NCI-H1048 (cell line): Measurements from ENCODE around the gene NETO2.
"Not testable (repeated sequence)": the region's sequence is repeated elsewhere in the genome, so short reads cannot be mapped to it uniquely, and the experiment has no call there.

Experiments used
- DNase-seq: peaks from one replicate; lab custom pipeline; 2025; lab: John Stamatoyannopoulos, UW

Gene NETO2

DNA sequence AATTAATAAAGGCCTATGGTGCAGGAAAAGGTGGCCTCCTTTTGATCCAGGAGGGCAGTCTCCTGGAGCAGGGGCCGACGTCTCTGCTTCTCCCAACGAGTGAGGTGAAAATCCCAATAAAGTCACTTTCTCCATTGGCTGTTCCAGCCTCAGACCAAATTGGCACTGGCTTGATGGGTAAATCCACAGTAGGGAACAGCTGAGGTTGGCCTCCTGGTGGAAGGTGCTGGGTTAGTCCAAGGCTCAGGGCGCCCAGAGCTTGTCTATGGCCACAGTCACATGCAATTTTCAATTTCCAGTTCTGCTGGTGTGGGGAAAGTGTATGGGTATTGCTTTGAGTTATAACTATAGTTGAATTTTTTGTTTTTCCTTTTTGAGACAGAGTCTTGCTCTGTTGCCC is 79.0 kb downstream of the NETO2 start:
- no peak for DNase-seq

DNA sequence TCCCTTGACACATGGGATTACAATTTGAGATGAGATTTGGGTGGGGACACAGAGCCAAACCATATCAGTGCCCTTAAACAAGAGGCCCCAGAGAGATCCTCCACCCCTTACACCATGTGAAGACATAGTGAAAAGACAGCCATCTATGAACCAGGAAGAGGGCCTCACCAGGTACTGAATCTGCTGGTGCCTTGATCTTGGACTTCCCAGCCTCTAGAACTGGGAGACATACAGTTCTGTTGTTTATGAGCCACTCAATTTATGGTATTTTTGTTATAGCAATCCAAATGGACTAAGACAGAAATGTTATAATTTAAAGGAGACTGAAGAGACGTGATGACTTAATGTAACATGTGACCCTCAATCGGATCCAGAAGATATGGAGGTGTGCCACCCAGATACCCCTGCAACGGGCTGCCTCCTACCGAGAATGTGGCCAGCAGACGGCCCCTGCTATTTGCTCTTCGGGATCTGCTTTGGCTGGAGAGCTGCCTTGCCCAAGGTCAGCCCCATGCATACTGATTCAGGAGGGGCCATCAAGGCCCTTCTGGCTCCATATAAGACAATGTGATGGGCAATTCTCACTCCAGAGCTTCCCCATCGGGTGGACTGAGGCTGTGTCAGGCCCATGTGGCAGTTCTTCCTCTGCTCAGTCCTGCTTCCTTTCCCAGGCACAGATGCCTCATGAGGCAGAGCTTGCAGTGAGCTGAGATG is 80.6 kb downstream of the NETO2 start:
- DNase-seq = no peak

DNA sequence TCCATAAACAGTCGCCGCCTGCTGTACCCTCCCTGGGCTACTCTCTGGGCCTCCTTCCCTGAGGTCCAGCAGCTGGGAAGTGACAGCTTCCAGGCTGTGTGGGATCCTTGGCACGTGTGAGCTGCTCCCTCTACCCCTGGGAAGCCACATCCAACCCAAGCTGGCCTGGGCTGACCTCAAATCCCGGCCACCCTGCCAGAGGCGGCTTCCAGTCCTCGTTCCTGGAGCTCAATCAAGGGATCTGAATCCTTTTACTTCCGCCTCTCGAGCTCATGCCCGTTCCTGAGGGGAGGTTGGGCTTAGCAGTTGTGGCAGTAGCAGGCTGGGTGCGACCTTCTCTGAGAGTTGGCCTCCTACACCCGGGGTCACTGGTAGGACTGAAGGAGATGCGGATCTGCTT is 82.5 kb downstream of the NETO2 start:
- DNase-seq = no peak

DNA sequence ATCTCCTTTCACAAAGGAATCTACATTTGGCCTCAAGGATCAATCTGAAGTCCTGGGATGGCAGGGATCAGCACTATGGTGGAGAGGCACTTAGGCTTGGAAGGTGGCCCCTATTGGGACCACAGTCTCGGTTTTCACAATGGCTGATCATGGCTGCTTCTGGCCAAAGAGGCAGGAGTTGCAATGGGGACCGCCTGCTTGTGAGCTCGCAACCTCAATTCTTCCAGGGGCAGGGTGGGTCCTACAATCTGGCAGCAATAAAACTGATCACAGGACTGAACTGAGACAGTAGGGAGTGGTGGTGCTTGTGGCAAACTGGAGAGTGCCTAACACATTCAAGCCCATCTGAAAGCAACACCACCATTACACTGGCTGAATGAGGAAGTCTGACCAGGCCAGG is 83.1 kb downstream of the NETO2 start:
- no peak for DNase-seq

DNA sequence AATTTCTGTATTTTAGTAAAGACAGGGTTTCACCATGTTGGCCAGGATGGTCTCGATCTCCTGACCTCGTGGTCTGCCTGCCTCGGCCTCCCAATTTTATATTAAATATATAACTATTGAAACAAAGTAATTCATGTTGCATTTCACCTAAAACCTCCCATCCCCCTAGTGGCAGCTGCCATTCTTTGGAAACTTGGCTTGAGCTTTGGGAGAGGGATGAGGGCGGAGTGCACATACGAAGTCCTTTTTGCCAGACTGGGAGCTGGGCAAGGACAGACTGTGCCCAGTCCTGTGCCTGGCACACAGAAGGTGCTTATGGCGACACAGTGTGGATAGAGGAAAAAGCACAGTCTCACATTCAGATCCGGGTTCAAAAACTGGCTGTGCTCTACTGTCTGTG is 83.8 kb downstream of the NETO2 start:
- DNase-seq = no peak

DNA sequence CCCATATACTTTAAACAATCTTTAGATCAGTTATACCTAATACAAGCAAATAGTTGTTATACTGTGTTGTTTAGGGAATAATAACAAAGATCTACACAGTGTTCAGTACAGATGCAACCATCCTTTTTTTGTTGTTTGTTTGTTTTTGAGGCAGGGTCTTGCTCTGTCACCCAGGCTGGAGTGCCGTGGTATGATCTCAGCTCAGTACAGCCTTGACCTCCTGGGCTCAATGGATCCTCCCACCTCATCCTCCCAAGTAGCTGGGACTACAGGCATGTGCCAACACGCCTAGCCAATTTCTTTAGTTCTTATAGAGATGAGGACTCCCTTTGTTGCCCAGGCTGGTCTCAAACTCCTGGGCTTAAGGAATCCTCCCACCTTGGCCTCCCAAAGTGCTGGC is 84.6 kb downstream of the NETO2 start:
- DNase-seq = not testable (repeated sequence)

DNA sequence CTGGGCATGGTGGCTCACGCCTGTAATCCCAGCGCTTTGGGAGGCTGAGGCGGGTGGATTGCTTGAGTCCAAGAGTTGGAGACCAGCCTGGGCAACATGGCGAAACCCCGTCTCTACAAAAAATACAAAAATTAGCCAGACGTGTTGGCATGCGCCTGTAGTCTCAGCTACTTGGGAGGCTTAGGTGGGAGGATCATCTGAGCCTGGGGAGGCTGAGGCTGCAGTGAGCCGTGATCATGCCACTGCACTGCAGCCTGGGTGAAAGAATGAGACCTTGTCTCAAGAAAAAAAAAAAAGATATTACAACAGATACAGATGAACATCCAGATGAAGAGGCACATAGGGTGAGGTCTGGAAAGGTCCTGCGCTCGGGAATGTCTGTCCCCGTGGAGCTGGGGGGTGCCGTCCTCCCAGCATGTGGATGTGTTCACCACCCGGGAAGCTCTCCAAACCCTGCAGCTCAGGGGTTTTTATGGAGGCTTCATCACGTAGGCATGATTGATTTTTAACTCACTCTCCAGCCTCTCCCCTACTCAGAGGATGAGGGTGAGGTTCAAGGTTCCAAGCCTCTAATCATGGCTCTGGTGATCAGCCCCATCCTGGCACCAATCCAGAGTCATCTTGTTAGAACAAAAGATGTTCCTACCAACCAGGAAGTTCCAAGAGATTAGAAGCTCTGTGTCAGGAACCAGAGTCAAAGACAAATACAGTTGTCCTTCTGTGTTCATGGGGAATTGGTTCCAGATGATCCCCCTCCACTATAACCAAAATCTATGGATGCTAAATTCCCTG is 85.3 kb downstream of the NETO2 start:
- DNase-seq = no peak

DNA sequence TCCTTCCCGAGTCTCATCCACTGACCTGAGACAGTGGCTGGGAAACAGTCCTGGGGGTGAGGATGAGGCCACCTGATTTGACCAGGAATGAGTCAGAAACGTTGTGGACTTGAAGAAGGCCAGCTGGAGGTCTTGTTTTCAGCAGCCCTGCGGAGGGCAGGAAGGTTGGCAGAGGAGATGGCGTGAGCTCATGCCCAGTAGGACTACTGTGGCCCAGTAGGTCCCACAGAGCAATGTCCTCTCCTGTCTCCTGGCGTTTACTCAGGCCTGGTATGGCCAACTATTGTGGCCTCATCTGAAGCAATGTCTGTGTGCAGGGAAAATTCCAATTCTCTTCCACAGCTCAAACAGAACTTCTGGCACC is 86.1 kb downstream of the NETO2 start:
- no peak for DNase-seq

DNA sequence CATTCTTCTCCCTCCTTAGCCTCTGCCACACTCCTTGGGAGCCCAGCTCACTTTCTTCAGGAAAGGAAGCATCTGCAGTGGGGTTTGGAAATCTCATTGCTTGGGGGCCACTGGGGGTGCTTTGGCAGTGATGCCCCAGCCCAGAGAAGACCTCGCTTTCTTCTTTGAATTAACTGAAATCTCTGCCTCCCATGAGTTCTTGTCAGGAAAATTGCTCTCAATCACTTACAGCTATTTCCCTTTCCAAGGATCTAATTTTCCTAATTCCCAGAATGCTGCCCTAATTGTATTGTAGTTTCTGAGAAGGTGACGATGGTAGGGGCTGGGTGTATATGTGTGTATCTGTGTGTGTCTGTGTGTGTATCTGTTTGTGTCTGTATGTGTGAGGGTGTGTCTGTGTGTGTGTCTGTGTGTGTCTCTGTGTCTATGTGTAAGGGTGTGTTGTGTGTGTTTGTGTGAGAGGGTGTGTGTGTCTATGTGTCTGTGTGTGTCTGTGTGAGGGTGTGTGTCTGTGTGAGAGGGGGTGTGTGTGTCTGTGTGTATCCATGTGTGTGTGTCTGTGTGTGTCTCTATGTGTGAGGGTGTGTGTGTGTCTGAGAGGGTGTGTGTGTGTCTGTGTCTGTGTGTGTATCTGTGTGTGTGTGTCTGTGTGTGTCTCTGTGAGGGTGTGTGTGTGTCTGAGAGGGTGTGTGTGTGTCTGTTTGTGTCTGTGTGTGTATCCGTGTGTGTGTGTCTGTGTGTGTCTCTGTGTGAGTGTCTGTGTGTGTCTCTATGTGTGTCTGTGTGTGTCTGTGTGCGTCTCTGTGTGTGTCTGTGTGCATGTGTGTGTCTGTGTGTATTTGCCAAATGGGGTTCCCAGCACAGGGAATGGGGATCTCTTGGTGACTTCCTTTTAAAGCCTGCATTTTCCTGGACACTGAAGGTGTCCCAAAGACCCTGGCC is 86.8 kb downstream of the NETO2 start:
- no peak for DNase-seq

DNA sequence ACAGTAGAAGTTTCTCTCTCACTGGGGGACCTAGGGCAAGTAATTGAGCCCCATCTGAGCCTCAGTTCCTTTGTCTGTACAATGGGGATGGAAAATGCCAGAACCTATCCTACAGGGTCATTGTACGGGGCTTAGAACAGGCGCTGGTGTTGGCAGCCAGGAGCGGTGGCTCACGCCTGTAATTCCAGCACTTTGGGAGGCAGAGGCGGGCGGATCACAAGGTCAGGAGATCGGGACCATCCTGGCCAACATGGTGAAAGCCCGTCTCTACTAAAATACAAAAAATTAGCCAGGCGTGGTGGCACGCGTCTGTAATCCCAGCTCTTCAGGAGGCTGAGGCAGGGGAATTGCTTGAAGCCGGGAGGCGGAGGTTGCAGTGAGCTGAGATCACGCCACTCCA is 87.7 kb downstream of the NETO2 start:
- DNase-seq = not testable (repeated sequence)

DNA sequence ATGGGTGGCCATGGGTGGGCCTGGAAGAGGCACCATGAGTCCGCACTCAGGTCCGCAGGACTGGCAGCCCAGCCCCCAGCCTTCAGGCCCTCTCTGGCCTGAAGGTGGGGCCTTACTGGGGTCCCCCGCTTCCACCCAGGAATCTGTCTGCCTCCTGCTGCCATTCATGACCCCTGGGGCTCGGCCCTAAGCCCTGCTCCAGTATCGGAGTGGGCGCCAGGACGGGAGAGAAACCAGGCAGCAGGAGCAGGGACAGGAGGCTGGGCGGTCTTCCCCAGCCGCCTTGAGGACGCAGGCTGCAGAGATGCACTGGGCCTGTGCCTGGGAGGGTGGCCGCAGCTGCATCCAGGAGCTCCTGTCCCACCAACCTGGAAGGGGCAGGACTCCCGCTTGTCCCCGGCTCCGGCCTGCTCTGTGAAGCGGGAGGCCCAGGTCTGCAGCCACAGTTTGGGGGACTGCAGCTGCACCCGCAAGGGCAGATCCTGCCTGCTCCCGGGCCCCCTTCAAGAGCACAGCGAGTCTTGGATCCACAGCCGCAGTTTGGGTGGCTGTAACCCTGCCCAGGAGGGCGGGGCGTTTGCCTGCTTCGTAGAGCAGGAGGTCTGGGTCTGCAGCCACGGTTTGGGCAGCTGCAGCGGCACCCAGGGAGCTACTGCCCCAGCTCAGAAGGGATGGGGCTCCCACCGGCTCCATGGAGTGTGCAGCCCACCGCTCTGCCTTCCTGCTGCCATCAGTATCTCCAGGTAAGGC is 88.4 kb downstream of the NETO2 start:
- no peak for DNase-seq

DNA sequence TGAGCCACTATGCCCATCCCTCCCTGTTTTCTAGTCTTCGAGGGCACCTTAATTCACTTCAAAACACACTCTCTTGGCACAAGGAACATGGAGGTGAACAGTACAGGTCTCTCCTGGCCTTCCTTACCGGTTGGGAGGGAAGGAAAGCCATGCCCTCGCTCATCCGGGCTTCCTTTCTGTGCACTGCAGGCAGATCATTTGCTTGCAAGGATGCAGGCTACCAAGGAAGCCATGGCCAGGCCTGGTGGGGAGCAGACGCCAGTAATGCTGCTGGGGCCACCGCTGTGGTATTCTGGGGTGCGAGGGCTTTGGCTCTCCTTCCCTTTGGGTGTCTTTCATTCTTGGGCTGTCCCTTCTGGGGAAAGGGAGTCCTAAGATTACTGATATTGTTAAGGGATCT is 89.4 kb downstream of the NETO2 start:
- no peak for DNase-seq

DNA sequence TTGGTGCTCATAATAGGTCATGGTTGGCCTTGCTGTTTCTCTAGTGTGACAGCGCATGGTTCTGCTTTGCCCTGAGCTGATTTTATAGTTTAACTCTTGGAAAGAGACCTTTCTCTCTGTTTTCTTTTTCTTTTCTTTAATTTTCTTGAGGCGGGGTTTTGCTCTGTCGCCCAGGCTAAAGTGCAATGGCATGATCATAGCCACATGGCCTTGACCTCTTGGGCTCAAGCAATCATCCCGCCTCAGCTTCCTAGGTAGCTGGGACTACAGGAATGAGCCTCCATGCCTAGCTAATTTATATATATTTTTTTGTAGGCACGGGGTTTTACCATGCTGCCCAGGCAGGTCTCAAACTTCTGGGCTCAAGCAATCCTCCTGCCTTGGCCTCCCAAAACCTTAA is 89.8 kb downstream of the NETO2 start:
- no peak for DNase-seq

DNA sequence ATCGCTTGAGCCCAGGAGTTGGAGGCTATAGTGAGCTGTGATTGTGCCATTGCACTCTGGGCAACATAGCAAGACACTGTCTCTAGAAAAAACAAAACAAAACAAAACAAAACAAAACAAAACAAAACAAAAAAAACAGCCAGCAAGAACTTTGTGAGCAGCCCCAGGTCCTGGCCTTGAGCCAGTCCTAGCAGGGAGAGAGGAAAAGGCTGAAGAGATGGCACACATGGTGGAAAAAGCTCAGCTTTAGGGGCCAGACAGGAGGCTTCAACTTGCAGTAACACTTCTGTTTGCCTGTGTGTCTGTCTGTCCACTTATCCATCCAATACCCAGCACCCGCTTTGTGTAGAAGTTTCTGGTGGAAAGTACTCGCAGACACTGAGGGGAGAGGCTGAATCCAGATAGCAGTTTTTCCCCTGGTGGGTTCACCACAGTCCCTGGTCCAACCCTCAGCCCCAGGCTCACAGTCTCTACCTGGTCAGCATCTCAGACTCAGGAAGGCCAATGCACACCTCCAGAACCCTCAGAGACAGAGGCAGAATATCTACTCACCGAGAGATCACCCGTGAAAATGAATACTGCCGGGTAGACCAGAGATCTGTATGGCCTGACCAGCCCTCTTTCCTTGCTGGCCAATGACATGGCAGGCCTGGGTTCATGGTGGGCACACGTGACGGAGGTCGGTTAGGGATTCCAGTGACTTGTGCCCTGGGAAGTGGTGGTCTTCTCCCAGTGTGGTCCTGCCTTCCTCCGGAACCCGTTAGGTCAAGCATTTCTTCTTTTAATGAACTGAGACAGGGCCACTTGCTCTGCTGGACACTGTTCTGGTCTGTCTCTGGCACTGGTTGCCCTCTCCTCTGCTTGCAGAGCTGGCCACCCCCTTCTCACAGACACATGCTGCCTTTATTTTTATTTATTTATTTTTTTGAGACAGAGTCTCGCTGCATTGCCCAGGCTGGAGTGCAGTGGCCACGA is 90.8 kb downstream of the NETO2 start:
- DNase-seq = no peak

DNA sequence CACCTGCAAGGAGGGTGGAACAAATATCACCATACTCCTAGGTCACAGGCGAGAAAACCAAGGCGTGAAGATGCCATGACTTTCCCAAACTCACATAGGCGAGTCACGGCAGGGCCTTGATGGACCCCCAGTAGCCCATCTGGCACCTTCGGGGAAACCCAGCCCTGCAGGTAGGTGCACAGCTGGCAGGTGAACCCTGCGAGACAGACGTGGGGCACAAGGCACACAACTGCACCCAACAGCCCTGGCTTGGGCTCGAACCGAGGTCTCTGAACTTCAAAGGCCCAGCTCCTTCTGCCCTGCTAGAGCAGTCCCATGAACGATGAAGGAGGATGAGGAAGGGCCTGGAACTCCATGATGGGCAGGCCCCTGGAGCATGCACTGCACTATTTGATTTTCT is 92.7 kb downstream of the NETO2 start:
- DNase-seq = no peak

DNA sequence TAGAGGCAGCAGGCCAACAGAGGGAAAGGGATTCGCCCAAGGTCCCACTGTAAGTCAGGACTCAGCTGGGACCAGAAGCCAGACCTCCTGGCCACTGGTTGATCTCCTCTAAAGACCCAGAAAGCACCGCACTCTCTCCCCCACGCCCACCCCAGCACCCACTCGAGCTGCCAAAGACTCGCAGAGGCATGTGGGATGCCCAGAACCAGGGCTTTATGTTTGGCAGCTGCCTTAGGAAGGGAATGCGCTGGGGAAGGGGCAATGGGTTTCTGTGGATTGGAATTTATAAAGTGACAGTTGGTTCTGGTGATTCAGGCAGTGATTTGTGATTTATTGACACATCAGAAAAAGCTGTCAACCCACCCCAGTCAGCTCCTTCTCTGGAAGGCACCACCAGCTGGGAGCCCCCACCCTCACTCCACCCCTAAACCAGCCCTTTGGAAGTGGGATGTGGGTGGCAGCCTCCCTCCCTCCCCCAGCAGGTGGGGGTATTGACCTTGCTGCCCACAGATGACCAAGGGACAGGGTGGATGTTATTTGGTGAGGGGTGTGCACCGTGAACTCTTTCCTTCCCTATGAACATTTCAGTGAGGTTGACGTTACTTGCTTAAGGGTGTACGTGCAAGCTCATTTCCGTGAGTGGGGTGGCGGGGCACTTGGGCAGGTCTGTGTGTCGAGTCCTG is 93.7 kb downstream of the NETO2 start:
- DNase-seq = no peak

DNA sequence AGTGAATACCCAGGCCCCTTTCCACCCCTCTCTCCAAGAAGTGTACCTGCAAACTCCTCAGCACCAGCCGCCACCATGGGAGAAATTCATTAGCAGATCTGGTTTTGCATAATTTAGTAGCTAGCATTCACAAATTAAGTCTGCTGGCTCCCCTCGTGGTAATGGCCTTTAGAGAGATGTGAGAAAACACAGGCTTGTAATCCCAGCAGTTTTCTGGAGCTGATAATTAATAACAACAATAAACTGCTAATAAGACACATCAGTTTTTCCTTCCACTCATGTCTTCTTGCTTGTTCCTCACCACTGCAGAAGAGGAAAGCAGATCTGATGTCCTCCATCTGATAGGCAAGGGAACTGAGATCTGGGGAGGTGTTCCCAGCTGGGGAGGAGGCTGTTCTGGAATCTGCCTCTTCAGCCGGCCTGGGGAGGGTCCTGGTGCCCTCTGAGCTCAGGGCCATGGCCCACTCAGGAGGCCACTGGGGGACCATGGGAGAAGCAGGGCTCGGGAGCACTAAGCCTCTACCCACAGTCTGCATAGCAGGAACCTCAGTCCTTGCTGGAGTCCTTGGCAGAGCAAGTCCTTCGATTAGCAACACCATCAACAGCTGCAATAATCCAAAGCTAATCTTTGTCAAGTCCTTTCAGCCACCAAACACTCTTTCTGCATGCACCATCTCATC is 96.1 kb downstream of the NETO2 start:
- no peak for DNase-seq

DNA sequence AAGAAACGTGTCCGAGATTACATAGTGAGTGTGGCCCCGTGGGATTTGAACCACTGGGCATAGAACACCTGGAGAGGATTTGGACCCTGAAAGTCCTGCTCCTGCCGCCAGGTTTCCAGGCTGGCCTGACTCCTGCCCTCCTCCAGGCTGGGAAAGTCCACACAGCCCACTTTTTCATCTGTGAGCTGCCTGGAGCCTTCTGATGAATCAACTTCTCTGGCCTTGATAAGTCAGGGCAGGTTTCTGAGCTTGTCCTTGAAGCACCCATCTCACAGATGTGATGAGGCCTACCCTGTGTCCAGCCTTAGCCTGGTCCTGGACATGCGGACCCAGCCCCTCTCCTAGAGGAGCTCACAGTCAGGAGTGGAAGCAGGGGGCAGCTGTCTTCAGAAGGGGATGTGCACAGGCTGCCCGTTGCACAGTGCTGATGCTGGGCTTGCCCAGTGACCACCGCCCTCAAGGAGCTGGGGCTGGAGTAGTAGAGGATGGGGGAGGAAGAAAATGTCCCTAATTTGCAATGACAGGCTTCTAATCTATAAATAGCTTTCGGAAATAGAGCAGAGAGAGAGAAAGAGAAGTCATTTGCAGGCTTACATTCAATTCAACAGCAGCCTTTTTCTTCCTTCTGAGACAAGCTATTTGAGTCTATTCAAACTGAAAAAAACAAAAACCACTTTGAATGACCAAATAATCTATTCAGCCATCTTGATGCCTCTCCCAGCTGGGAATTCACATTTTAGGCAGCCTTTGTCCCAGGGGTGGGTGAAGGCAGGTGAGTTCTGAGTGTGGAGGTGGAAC is 96.8 kb downstream of the NETO2 start:
- no peak for DNase-seq

DNA sequence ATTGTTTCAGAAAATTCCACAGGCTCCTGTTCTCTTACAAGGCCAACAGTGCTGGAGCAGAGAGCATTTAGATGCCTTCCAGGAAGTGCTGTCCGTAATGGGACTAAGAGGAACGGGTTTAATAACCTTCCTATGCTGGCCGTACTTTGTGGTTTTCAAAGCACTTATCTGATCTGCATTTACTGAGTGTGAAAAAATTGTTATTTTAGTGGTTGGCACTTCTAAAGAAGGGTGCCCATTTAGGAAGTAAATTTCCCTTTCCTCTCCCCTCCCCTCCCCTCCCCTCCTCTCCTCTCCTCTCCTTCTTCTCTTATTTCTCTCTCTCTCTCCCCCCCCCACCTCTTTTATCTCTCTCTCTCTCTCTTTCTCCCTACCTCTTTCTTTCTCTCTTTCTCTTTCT is 98.3 kb downstream of the NETO2 start:
- no peak for DNase-seq
